Fibroblast of peridontal ligament (primary cell): ENCODE data around the gene IFITM5.
A peak's percentile ranks its signal among the peaks of the same experiment; 100 is the strongest.

ENCODE experiments used
- DNase-seq: peaks from one replicate; pipeline ENCODE4 v3.0.0-alpha.2; 2010; ENCODE audit errors: extremely low read depth

IFITM5 gene

DNA sequence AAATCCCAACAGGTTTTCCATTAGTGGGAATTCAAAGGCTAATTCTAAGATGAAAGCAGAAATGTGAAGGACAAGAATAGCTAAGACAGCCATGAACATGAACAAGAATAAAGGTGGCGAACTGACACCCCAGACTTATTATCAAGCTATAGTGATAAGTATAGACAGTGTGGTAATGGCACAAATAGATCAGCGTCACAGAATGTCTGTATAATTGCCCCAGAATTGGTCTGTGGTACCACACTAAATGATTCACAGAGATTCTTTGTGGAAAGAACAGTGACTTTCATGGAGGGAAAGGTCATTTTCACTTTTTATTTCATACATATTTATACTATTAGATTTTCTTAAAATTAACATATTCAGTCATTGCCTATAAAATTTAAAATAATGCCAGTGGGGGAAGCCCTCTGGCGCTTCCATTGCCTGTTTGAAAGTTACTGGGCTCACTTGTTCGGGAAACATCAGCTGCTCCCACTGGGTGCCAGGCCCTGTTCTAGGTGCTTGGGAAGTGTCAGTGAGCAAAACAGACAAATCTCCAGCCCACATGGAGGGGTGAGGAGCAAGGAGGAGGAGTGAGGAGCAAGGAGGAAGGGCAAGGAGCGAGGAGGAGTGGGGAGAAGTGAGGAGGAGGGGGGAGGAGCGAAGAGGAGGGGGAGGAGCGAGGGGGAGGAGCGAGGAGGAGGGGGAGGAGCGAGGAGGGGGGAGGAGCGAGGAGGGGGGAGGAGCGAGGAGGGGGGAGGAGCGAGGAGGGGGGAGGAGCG lies 32.5 kb downstream of the IFITM5 start:
- DNase-seq, result no peak

DNA sequence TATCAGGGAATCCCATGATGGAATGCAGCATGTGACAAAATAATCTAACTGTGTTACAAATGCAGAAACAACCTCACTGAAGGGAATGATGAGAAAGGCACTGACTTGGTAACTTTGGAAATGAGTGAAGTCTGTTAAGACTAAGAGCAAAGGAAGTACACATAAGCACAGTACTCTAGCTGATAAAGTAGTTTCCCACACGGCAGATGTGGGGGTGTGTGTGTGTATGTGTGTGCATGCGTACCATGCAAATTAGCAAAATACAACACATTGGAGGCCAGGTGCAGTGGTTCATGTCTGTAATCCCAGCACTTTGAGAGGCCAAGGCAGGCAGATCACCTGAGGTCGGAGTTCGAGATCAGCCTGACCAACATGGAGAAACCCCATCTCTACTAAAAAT lies 37.7 kb downstream of the IFITM5 start:
- no peak for DNase-seq

DNA sequence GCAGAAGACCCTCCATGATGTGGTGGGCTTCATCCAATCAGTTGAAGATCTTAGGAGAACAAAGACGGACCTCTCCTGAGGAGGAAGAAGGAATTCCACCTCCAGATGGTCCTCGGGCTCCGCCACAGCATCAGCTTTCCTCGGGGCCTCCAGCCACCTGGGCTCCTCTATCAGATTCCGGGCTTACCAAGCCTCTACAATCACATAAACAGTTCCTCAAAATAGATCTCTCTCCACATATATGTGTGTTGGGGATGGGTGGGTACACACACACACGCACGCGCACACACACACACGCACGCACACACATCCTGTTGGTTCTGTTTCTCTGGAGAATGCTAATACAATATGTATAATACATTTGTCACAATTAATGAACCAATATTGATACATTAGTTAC lies 39.9 kb downstream of the IFITM5 start:
- no peak for DNase-seq

- DNase-seq, result no peak
Measured at GRCh38 chr11:257766-258493, 41.4 kb downstream of the IFITM5 start.

- no peak for DNase-seq
Measured at GRCh38 chr11:256952-257737, 42.2 kb downstream of the IFITM5 start.

GRCh38 chr11:255816-256215 lies 43.5 kb downstream of the IFITM5 start:
- DNase-seq, result no peak

DNA sequence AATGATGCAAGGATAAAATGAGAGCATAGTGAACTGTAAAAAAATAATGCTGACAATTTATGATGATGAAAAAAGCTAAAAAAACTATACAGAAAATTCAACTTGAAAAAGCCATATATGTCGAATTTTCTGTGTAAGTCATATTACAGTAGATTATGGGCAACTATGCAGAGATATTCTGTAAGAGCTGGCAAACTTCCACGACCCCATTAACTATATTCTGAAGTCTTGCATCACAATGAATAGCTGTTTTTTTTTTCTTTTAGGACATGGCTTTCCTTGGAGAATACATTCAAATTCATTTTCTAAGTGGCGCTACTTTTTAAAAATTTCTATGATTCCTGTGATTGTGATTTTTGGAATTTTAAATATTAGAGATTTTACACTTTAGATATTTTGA lies 44.1 kb downstream of the IFITM5 start:
- DNase-seq, result peak; percentile 34

- no peak for DNase-seq
Measured at GRCh38 chr11:253886-254270, 45.4 kb downstream of the IFITM5 start.

DNA sequence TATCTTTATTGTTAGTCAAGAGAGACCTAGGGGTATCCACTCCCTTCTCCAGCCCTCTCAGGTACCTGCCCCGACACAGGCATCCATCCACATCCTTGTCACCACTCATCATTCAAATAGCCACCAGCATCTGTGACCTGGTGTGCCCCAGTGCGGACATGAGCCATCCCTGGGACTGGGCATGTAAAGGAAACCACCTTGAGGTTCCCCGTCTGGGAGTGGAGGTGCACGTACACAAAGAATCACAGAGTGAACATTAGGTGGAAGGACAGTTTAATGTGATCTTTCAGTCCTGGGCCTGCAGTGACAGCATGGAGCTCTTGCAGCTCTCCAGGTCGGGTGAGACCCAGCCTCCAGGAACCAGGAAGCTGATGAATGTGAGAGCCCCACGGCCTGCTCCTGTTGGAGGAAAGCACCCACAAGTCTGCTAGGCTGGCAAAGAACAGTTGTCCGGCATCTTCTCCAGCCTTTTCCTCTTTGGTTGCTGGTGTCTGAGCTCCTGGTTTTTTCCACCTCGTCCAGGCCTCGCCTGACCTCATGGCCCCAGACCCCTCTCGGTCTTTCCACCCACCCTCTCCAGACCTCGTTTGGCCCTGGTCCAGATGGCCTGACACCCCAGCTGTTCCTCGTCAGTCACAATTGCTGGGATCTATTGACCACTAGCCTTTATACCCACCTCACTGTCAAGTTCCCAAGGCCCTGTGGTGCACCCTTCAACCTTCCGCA lies 46.0 kb downstream of the IFITM5 start:
- no peak for DNase-seq

DNA sequence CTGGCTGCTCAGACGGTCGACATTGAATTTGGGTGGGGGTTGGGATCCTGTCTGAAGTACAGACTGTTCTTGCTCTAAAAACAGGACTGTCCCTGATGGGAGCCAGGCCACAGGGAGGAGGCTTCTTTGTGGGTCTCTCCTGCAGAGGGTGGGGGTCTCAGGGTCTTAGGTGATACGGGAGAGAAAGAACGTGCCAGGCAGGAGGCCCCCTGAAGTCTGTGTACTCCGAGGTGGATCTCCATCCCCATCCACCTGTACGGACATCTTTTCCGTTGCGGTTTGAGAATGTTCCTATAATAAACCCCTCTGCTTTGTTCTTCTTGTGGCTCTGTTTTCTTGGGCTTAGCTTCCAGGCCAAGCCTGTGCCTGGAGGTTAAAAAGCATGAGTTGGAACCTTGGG lies 46.7 kb downstream of the IFITM5 start:
- DNase-seq, result no peak

DNA sequence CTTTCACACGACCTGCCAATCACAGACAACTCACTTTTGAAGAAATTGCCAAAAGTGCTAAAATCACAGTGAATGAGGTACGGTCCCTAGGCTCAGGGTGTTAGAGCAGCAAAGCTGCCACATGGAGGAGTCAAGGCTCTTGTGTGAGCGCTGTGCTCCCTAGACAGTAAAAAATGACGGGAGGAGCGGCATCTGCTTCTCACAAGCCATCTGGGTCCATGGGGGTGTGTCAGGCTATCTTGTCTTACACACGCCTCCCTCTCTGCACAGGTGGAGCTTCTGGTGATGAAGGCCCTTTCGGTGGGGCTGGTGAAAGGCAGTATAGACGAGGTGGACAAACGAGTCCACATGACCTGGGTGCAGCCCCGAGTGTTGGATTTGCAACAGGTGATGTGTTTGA lies 47.8 kb downstream of the IFITM5 start:
- no peak for DNase-seq

- peak; percentile 59 for DNase-seq
Measured at GRCh38 chr11:250740-251299, 48.5 kb downstream of the IFITM5 start.

- no peak for DNase-seq
Measured at GRCh38 chr11:250274-250673, 49.1 kb downstream of the IFITM5 start.

DNA sequence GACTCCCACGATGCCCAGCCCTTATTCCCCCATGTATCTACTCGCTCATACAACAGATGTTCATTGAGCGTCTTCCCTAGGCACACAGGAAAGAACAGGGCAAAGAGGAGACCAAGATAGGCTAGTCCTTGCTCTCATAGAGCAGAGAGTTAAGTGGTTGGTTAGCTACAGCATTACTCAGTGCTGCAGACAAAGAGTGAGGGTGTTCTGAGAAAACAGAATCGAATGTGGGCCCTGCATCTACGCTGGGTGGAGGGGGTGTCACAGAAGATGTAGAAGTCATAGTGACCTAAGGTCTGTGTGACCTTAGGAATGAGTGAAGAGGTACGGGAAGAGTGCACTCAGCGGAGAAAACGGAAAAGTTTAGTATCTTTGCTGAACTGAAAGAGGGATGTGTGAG lies 50.3 kb downstream of the IFITM5 start:
- no peak for DNase-seq
